Measurements from ENCODE around the gene TMEM247.

Gene TMEM247

GRCh38 chr2:46446871-46447568 lies 32.3 kb upstream of the TMEM247 start:
- no peak for TF ChIP-seq POLR2A (IDR thresholded peaks at IDR 0.05; ENCODE audit: low read depth, low read length)
- FAIRE-seq = no peak
- DNase-seq (ENCODE audit: insufficient read length, low spot score) = no peak

GRCh38 chr2:46447649-46448048 lies 31.7 kb upstream of the TMEM247 start:
- TF ChIP-seq POLR2A (IDR thresholded peaks at IDR 0.05; ENCODE audit: low read depth, low read length) = no peak
- DNase-seq (ENCODE audit: insufficient read length, low spot score) = no peak
- no peak for FAIRE-seq

- FAIRE-seq (no peak), DNase-seq (ENCODE audit: insufficient read length, low spot score) (no peak)
- TF ChIP-seq POLR2A (IDR thresholded peaks at IDR 0.05; ENCODE audit: low read depth, low read length) = no peak
Observed at GRCh38 chr2:46448111-46448510, 31.3 kb upstream of the TMEM247 start.

DNA sequence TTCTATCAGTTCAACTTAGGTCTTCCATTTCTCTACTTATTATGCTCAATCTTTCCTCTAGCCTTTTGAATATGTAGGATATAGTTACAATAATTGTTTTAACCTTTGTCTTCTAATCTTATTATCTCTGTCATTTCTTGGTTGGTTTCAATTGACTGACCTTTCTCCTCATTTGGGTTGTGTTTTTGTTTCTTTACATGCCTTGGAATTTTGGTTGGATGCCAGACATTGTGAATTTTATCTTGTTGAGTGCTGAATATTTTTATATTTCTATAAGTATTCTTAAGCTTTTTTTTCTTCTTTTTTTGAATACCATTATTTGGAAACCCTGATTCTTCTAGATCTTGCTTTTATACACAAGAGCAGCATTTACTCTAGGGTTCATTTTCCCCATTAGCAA lies 30.7 kb upstream of the TMEM247 start:
- FAIRE-seq (no peak), DNase-seq (ENCODE audit: insufficient read length, low spot score) (no peak)
- TF ChIP-seq POLR2A (IDR thresholded peaks at IDR 0.05; ENCODE audit: low read depth, low read length) = no peak

DNA sequence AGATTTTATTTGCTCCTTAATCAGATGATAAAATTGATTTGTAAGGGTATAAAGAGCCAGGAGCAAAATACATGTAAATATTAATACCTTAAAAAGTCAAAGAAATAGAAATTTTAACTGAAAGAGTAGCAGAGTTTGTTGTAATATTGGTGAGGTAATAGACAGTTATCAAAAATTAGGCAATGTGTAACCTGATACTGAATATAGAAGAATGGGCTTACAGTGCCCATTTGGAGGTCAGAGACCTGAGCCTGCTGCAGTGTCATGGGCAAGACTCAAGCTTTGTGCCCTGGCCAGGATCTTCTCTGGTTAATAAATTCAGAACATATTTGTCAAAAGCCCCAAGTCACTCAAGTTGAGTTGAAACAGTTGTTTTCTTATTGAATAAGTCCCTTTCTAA lies 29.7 kb upstream of the TMEM247 start:
- no peak for DNase-seq (ENCODE audit: insufficient read length, low spot score)
- no peak for TF ChIP-seq POLR2A (IDR thresholded peaks at IDR 0.05; ENCODE audit: low read depth, low read length)
- FAIRE-seq = no peak

DNA sequence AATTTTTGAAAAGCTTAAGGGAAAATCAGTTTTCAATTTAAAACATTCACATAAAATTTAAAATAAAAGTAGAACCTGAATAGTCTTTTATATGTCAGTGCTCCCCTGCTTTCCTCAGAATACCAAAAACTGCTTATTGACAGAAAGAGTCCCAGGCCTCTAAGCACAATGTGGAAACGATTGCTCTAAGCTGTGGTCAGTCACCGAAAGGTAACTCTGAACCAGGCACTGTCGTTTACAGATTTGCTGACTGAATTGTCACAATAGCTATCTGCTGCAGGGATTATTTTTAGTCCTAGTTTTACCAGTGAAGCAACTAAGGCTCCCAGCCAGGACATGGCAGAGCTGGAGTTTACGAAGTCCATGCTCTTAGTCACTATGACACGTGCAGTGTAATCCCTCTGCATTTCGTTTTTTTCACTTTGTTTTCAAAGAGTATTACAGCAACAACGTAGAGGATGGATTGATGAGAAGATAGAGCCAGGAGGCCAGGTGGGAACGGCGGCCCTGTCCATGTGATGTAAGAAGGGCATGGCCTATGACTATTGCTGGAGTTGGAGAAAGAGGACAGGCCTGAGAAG lies 28.1 kb upstream of the TMEM247 start:
- no peak for DNase-seq (ENCODE audit: insufficient read length, low spot score)
- no peak for TF ChIP-seq POLR2A (IDR thresholded peaks at IDR 0.05; ENCODE audit: low read depth, low read length)
- no peak for FAIRE-seq

DNA sequence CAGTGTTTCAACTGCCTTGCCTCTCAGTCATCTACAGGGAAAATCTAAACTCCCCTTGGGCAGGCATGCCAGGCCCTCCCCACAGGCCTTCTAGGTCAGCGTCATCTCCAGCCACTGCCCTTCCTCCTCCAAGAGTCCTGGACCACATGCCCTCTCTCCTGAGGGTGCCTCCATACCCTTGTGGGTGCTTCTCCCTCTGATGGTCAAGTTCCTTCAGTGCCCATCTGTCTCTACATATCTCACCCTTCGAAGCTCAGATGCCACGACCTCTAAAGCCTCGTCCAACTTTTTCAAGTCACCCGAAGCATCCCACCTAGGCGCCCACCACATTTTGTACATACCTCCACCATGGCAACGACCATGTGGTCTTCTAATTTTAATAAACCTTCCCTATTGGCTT lies 22.6 kb upstream of the TMEM247 start:
- no peak for FAIRE-seq
- DNase-seq (ENCODE audit: insufficient read length, low spot score) = no peak
- TF ChIP-seq POLR2A (IDR thresholded peaks at IDR 0.05; ENCODE audit: low read depth, low read length) = no peak

GRCh38 chr2:46458763-46459500 lies 20.4 kb upstream of the TMEM247 start:
- FAIRE-seq (no peak), DNase-seq (ENCODE audit: insufficient read length, low spot score) (no peak)
- TF ChIP-seq POLR2A (IDR thresholded peaks at IDR 0.05; ENCODE audit: low read depth, low read length) = no peak

- FAIRE-seq (no peak), DNase-seq (ENCODE audit: insufficient read length, low spot score) (no peak)
- TF ChIP-seq POLR2A (IDR thresholded peaks at IDR 0.05; ENCODE audit: low read depth, low read length) = no peak
Observed at GRCh38 chr2:46459694-46460093, 19.7 kb upstream of the TMEM247 start.

- TF ChIP-seq POLR2A (IDR thresholded peaks at IDR 0.05; ENCODE audit: low read depth, low read length) = no peak
- FAIRE-seq = no peak
- DNase-seq (ENCODE audit: insufficient read length, low spot score) = no peak
Observed at GRCh38 chr2:46460241-46460921, 19.0 kb upstream of the TMEM247 start.

GRCh38 chr2:46461011-46461674 lies 18.2 kb upstream of the TMEM247 start:
- DNase-seq (ENCODE audit: insufficient read length, low spot score) = peak; percentile 48
- FAIRE-seq = no peak
- no peak for TF ChIP-seq POLR2A (IDR thresholded peaks at IDR 0.05; ENCODE audit: low read depth, low read length)

DNA sequence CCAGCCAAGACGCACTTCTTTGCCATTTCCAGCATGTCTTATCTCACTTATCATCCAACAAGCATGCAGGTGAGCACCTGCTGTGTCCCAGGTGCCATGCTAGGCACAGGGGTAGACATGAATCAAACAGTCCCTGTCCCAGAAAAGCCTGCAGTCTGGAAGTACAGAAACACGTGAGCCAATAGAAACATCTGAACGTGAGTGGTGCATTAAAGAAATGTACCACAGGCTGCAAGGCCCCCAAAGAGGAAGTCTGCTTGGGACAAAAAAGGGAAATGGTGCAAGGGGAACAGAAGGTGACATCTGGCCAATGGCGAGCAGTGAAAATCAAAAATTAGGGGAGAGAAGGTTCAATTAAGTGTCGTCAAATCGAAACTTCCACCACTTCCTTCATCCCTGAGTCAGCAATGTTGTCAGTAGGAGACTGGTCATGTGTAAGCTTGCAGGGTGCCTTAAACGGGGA lies 17.6 kb upstream of the TMEM247 start:
- no peak for FAIRE-seq
- DNase-seq (ENCODE audit: insufficient read length, low spot score) = no peak
- TF ChIP-seq POLR2A (IDR thresholded peaks at IDR 0.05; ENCODE audit: low read depth, low read length) = no peak

GRCh38 chr2:46462936-46463335 lies 16.4 kb upstream of the TMEM247 start:
- no peak for FAIRE-seq
- no peak for DNase-seq (ENCODE audit: insufficient read length, low spot score)
- TF ChIP-seq POLR2A (IDR thresholded peaks at IDR 0.05; ENCODE audit: low read depth, low read length) = no peak

DNA sequence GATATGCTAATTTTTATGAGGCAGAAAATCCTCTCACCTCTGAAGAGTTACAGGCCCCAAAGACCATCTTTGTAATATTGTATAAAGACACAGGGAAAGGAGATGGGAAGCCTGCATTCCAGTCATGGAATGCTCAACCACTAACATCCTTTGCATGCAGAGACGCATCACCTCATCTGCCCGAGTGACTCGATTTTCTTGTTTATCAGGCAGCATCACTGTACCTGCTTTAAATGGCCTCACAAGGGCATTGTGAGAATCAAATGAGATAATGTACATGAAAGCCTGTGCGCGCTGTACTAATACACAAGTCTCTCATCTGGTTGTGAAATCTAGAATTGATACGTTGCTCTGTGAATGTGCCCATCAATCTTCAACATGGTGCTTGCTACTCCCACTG lies 10.2 kb upstream of the TMEM247 start:
- no peak for TF ChIP-seq POLR2A (IDR thresholded peaks at IDR 0.05; ENCODE audit: low read depth, low read length)
- DNase-seq (ENCODE audit: insufficient read length, low spot score) (no peak), FAIRE-seq (no peak)
